IMR-90 (cell line): ENCODE measurements around the gene CLNK. TPM values are rescaled to one million over a fixed set of nuclear protein-coding genes. Genes with fewer than 3 reads are reported as not detected.

Experiments
- ATAC-seq: fragments of 200-7000 bp; cut with Tn5 transposase; 2 replicates; pipeline ENCODE4 v1.9.1; 2020; ENCODE audit warnings: low read depth, mild to moderate bottlenecking, moderate library complexity
- BruUV-seq: library from RNA; stranded (reverse); fragments of 400-500 nt; replicated peaks from 2 replicates; lab custom pipeline; 2021; lab: Mats Ljungman, UMichigan
- CTCF ChIA-PET: fragments of 300-600 bp; formaldehyde crosslinking; extraction: SDS; loops from one replicate; lab custom pipeline; 2021; ENCODE audit warnings: antibody characterized with exemption; lab: Yijun Ruan, JAX
- POLR2A ChIA-PET: fragments of 300-600 bp; sonication (Branson Sonifier 250); formaldehyde crosslinking; loops from one replicate; lab custom pipeline; 2022; ENCODE audit warnings: antibody characterized with exemption; ENCODE audit not compliant: unreplicated experiment; lab: Charles Lee
- DNase-seq: peaks from one replicate; pipeline ENCODE4 v3.0.0; 2013
- H2AFZ ChIP-seq: replicated peaks from 2 replicates; pipeline ENCODE3; 2013; ENCODE audit warnings: low read length, mild to moderate bottlenecking; ENCODE audit not compliant: poor library complexity
- H2AK5ac ChIP-seq: 2 replicates; pipeline ENCODE4 v1.6.1; 2013; ENCODE audit warnings: low read depth, low read length, inconsistent platforms
- H2AK9ac ChIP-seq: replicated peaks from 2 replicates; pipeline ENCODE3; 2013; ENCODE audit warnings: mild to moderate bottlenecking, low read depth, low read length, moderate library complexity; ENCODE audit not compliant: poor library complexity
- H2BK120ac ChIP-seq: 2 replicates; pipeline ENCODE4 v1.6.1; 2013; ENCODE audit warnings: low read depth, low read length, inconsistent platforms
- H2BK15ac ChIP-seq: 3 replicates; pipeline ENCODE4 v1.6.1; 2013; ENCODE audit warnings: low read depth, low read length, inconsistent platforms
- H2BK20ac ChIP-seq: 2 replicates; pipeline ENCODE4 v1.6.1; 2013; ENCODE audit warnings: low read depth, mild to moderate bottlenecking, inconsistent platforms, low read length, moderate library complexity
- H2BK5ac ChIP-seq: 2 replicates; pipeline ENCODE4 v1.6.1; 2013; ENCODE audit warnings: mild to moderate bottlenecking, low read depth, low read length, inconsistent platforms; ENCODE audit not compliant: poor library complexity, severe bottlenecking
- H3K14ac ChIP-seq: replicated peaks from 2 replicates; pipeline ENCODE4 v1.6.1; 2013; ENCODE audit warnings: low read depth, low read length, inconsistent platforms
- H3K18ac ChIP-seq: 2 replicates; pipeline ENCODE4 v1.6.1; 2013; ENCODE audit warnings: low read depth, low read length, control low read depth
- H3K23ac ChIP-seq: 2 replicates; pipeline ENCODE4 v1.6.1; 2013; ENCODE audit warnings: low read depth, low read length, inconsistent platforms
- H3K27ac ChIP-seq: 2 replicates; pipeline ENCODE4 v1.5.1; 2013; ENCODE audit warnings: mild to moderate bottlenecking, control low read depth, low read length; ENCODE audit not compliant: insufficient read depth
- H3K27me3 ChIP-seq: 2 replicates; pipeline ENCODE4 v1.6.1; 2013; ENCODE audit warnings: low read length; ENCODE audit not compliant: control insufficient read depth, insufficient read depth
- H3K36me3 ChIP-seq: 2 replicates; pipeline ENCODE4 v1.6.1; 2013; ENCODE audit warnings: low read length, mixed read lengths; ENCODE audit not compliant: control insufficient read depth, insufficient read depth
- H3K4ac ChIP-seq: 2 replicates; pipeline ENCODE4 v1.6.1; 2013; ENCODE audit warnings: low read depth, low read length, inconsistent platforms
- H3K4me1 ChIP-seq: 2 replicates; pipeline ENCODE4 v1.6.1; 2013; ENCODE audit warnings: low read length, mixed read lengths; ENCODE audit not compliant: control insufficient read depth, insufficient read depth
- H3K4me2 ChIP-seq: 2 replicates; pipeline ENCODE4 v1.6.1; 2013; ENCODE audit warnings: low read depth, mild to moderate bottlenecking, control low read depth, low read length, moderate library complexity
- H3K4me3 ChIP-seq: 2 replicates; pipeline ENCODE4 v1.5.1; 2013; ENCODE audit warnings: low read depth, mild to moderate bottlenecking, control low read depth, low read length, moderate library complexity; ENCODE audit not compliant: insufficient read depth
- H3K56ac ChIP-seq: 2 replicates; pipeline ENCODE4 v1.6.1; 2013; ENCODE audit warnings: low read length, inconsistent platforms; ENCODE audit not compliant: insufficient read depth; ENCODE audit errors: extremely low read depth
- H3K79me1 ChIP-seq, 2 experiments: 2 replicates each; pipeline ENCODE4 v1.6.1; 2013; ENCODE audit warnings: low read length in 2 of 2, inconsistent platforms in 1 of 2, low read depth in 1 of 2
- H3K9ac ChIP-seq: 2 replicates; pipeline ENCODE4 v1.6.1; 2013; ENCODE audit warnings: low read depth, low read length, control low read depth
- H3K9me1 ChIP-seq: 2 replicates; pipeline ENCODE4 v1.6.1; 2013; ENCODE audit warnings: low read length, inconsistent platforms; ENCODE audit not compliant: insufficient read depth
- H3K9me3 ChIP-seq: 2 replicates; pipeline ENCODE4 v1.6.1; 2013; ENCODE audit warnings: low read length; ENCODE audit not compliant: control insufficient read depth, insufficient read depth
- H4K20me1 ChIP-seq: 2 replicates; pipeline ENCODE4 v1.6.1; 2013; ENCODE audit warnings: low read length, inconsistent platforms; ENCODE audit not compliant: insufficient read depth
- H4K5ac ChIP-seq: 2 replicates; pipeline ENCODE4 v1.6.1; 2013; ENCODE audit warnings: mild to moderate bottlenecking, low read depth, low read length, control low read depth
- H4K8ac ChIP-seq, 2 experiments: 2 replicates each; pipeline ENCODE4 v1.6.1; 2013; ENCODE audit warnings: low read depth in 2 of 2, low read length in 2 of 2, control low read depth in 1 of 2, inconsistent platforms in 1 of 2
- H4K91ac ChIP-seq: 2 replicates; pipeline ENCODE4 v1.6.1; 2013; ENCODE audit warnings: low read depth, low read length, inconsistent platforms; ENCODE audit not compliant: insufficient read depth
- BHLHE40 ChIP-seq: fragments of 150-350 bp; IDR thresholded peaks from 2 replicates; pipeline ENCODE4 v1.6.1; 2016; ENCODE audit warnings: mild to moderate bottlenecking, low read depth, low read length
- CEBPB ChIP-seq: IDR thresholded peaks from 2 replicates; pipeline ENCODE4 v1.6.1; 2012; ENCODE audit warnings: low read depth, low read length, improper control_type of control experiment
- CHD1 ChIP-seq: IDR thresholded peaks from 2 replicates; pipeline ENCODE4 v1.6.1; 2012; ENCODE audit warnings: low read depth, low read length, improper control_type of control experiment
- FOS ChIP-seq: fragments of 150-350 bp; IDR thresholded peaks from 2 replicates; pipeline ENCODE4 v1.6.1; 2016; ENCODE audit warnings: low read depth, low read length
- MAZ ChIP-seq: IDR thresholded peaks from 2 replicates; pipeline ENCODE4 v1.6.1; 2012; ENCODE audit warnings: low read depth, mild to moderate bottlenecking, low read length, improper control_type of control experiment, moderate library complexity, borderline replicate concordance
- NFE2L2 ChIP-seq: fragments of 150-350 bp; IDR thresholded peaks from 2 replicates; pipeline ENCODE4 v1.6.1; 2016; ENCODE audit warnings: low read depth, mild to moderate bottlenecking, low read length
- POLR2A ChIP-seq: IDR thresholded peaks from 2 replicates; pipeline ENCODE4 v1.6.1; 2012; ENCODE audit warnings: mild to moderate bottlenecking, low read depth, low read length
- RAD21 ChIP-seq: IDR thresholded peaks from 2 replicates; pipeline ENCODE4 v1.6.1; 2012; ENCODE audit warnings: low read length, improper control_type of control experiment
- RCOR1 ChIP-seq: IDR thresholded peaks from 2 replicates; pipeline ENCODE4 v1.6.1; 2012; ENCODE audit warnings: mild to moderate bottlenecking, low read length, improper control_type of control experiment; ENCODE audit not compliant: insufficient replicate concordance
- SMC3 ChIP-seq: fragments of 150-350 bp; IDR thresholded peaks from 2 replicates; pipeline ENCODE4 v1.6.1; 2016; ENCODE audit warnings: low read depth, mild to moderate bottlenecking, antibody characterized with exemption, low read length, moderate library complexity
- WGBS, 2 experiments: methylation state at CpG; one replicate each; pipeline versions ENCODE4 v1.1.5 to v1.1.7; 2013; ENCODE audit warnings: missing lambda C conversion rate in 2 of 2; ENCODE audit not compliant: insufficient read length in 1 of 2; ENCODE audit errors: extremely low coverage in 2 of 2; 5-methylcytosine and 5-hydroxymethylcytosine counted together
- dilution Hi-C: fragments of 300-500 bp; cut with HindIII; formaldehyde crosslinking; loops from one replicate; pipeline ENCODE4 v1.14.3; 2018; ENCODE audit warnings: low sequenced_read_pairs; ENCODE audit not compliant: unreplicated experiment
- in situ Hi-C: fragments of 300-500 bp; cut with MboI; formaldehyde crosslinking; loops from 3 replicates; pipeline ENCODE4 v1.14.3; 2019; ENCODE audit warnings: low sequenced_read_pairs, inconsistent platforms, mixed read lengths
- intact Hi-C: fragments of 100-400 bp; cut with micrococcal nuclease; formaldehyde crosslinking; loops from 2 replicates; pipeline ENCODE4 v1.10.0; 2022
- polyA plus RNA-seq, 3 experiments: library from polyadenylated mRNA; depleted of rRNA; stranded (reverse); fragments of >200 nt; gene quantifications; 2 replicates each; pipeline ENCODE4 v1.2.3, GENCODE V29; 2012; ENCODE audit warnings: low replicate concordance in 1 of 3
- total RNA-seq: library from RNA; depleted of rRNA; stranded (reverse); fragments of >200 nt; gene quantifications from 2 replicates; pipeline ENCODE4 v1.2.3, GENCODE V29; 2012
- TF ChIP-seq, protein P1 (sequence below): conservative IDR thresholded peaks from 2 replicates; pipeline ENCODE4 v1.5.1; 2012; ENCODE audit warnings: mild to moderate bottlenecking, low read depth, low read length, improper control_type of control experiment
- TF ChIP-seq, protein P2 (sequence below): fragments of 150-350 bp; IDR thresholded peaks from 2 replicates; pipeline ENCODE4 v1.6.1; 2016; ENCODE audit warnings: low read depth, mild to moderate bottlenecking, low read length, moderate library complexity, borderline replicate concordance

Gene CLNK
- total and polyA plus RNA-seq, 2 of the 4 experiments (the other 2 are of a cell fraction): not detected

DNA sequence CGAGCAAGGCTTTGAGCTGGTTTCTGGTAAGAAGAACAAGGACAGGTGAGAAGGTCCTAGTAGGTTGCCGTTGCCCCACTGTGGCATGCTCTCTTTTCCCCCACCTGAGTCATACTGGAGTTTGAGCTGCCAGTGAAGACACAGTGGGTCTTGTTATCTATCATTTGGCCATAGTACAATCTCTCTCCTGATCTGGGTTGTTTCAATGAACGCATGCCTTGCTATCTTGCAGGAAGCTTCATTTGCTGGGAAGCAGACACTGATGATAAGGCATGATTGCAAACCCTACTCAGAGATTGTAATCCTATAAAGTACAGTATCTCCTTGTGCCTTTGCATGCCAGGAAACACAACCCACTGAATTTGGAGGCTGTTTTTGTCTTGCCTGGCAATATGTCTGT, 77.4 kb downstream of the CLNK start:
- peak overlapping the region; percentile 4 for H2BK5ac ChIP-seq
- H3K14ac ChIP-seq: peak overlapping the region; percentile 38; the same call in 1 of the 2 replicates
- ChIA-PET POLR2A (no interaction called here), CTCF (interaction anchor here (1.8 kb wide), 1 partner anchor 9 kb away, joined by 8 read pairs; no protein-coding TSS in a partner anchor)
- peak overlapping the region; percentile 96; the same call in 2 of the 3 replicates for H2BK15ac ChIP-seq
- H4K8ac ChIP-seq: peak overlapping the region; percentile 2 to 41; a peak in 2 of 4 replicates
- H2BK120ac ChIP-seq: peak overlapping the region; percentile 82
- H3K27me3 ChIP-seq: no peaks in the 10 kb centered on the region
- peak overlapping the region; percentile 71 for H3K4ac ChIP-seq
- peak overlapping the region; percentile 67; the same call in 1 of the 2 replicates for H3K18ac ChIP-seq
- no peaks in the 10 kb centered on the region for H4K20me1 ChIP-seq
- no TSS peak for BruUV-seq
- H3K27ac ChIP-seq: no peak overlapping the region
- peak overlapping the region; percentile 76 for H4K91ac ChIP-seq
- ATAC-seq: no peak
- in situ Hi-C loops: no loop called here
- peaks cover 17% of the 10 kb centered on the region for H3K4me1 ChIP-seq
- 80% methylated on average over 1 of the region's 3 CpGs; no CpG with 5 or more reads in 1 of the 2 experiments for WGBS, 2 experiments
- peak overlapping the region; percentile 12 for H2AK9ac ChIP-seq
- no peak overlapping the region for H3K9ac ChIP-seq
- no peak overlapping the region for H3K4me2 ChIP-seq
- H4K5ac ChIP-seq: no peak overlapping the region
- no peak overlapping the region for H3K56ac ChIP-seq
- H3K4me3 ChIP-seq: no peak overlapping the region
- DNase-seq: no peak
- intact Hi-C loops: no loop called here
- H3K9me1 ChIP-seq: peaks cover 18% of the 10 kb centered on the region
- H3K79me1 ChIP-seq: no peaks in the 10 kb centered on the region
- dilution Hi-C loops: no loop called here
- peak overlapping the region; percentile 28 for H2AFZ ChIP-seq
- H3K36me3 ChIP-seq: no peaks in the 10 kb centered on the region
- no peaks in the 10 kb centered on the region for H3K9me3 ChIP-seq
- peak overlapping the region; percentile 45; the same call in 1 of the 2 replicates for H3K23ac ChIP-seq
- no peak for TF ChIP-seq SMC3
- TF ChIP-seq POLR2A: no peak
- TF ChIP-seq RAD21: no peak
- TF ChIP-seq FOS: no peak
- no peak for TF ChIP-seq MAZ
- TF ChIP-seq, protein P1, sequence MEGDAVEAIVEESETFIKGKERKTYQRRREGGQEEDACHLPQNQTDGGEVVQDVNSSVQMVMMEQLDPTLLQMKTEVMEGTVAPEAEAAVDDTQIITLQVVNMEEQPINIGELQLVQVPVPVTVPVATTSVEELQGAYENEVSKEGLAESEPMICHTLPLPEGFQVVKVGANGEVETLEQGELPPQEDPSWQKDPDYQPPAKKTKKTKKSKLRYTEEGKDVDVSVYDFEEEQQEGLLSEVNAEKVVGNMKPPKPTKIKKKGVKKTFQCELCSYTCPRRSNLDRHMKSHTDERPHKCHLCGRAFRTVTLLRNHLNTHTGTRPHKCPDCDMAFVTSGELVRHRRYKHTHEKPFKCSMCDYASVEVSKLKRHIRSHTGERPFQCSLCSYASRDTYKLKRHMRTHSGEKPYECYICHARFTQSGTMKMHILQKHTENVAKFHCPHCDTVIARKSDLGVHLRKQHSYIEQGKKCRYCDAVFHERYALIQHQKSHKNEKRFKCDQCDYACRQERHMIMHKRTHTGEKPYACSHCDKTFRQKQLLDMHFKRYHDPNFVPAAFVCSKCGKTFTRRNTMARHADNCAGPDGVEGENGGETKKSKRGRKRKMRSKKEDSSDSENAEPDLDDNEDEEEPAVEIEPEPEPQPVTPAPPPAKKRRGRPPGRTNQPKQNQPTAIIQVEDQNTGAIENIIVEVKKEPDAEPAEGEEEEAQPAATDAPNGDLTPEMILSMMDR: no peak
- no peak for TF ChIP-seq BHLHE40
- no peak for TF ChIP-seq NFE2L2
- no peak for TF ChIP-seq CEBPB
- TF ChIP-seq CHD1: no peak
- TF ChIP-seq, protein P2, sequence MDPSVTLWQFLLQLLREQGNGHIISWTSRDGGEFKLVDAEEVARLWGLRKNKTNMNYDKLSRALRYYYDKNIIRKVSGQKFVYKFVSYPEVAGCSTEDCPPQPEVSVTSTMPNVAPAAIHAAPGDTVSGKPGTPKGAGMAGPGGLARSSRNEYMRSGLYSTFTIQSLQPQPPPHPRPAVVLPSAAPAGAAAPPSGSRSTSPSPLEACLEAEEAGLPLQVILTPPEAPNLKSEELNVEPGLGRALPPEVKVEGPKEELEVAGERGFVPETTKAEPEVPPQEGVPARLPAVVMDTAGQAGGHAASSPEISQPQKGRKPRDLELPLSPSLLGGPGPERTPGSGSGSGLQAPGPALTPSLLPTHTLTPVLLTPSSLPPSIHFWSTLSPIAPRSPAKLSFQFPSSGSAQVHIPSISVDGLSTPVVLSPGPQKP: no peak
- no peak for TF ChIP-seq RCOR1
- peak overlapping the region; percentile 85 for H2BK20ac ChIP-seq
- H2AK5ac ChIP-seq: peak overlapping the region; percentile 84
